Caco-2 (cell line): ENCODE measurements around the gene STK33. TPM values are rescaled to one million over a fixed set of nuclear protein-coding genes. Genes with fewer than 3 reads are reported as not detected.

Experiments
- BruUV-seq: library from RNA; stranded (reverse); fragments of 400-500 nt; replicated peaks from 2 replicates; lab custom pipeline; 2021; lab: Mats Ljungman, UMichigan
- CTCF ChIA-PET: fragments of 300-600 bp; sonication (Branson Sonifier 250); formaldehyde crosslinking; loops from one replicate; lab custom pipeline; 2022; ENCODE audit warnings: antibody characterized with exemption; lab: Charles Lee
- POLR2A ChIA-PET: fragments of 300-600 bp; sonication (Branson Sonifier 250); formaldehyde crosslinking; loops from one replicate; lab custom pipeline; 2022; ENCODE audit warnings: antibody characterized with exemption; lab: Charles Lee
- DNase-seq, 2 experiments: peaks; one replicate each; pipeline versions ENCODE4 v3.0.0 to v3.0.0-alpha.2; 2020 to 2022
- H3K27me3 ChIP-seq: replicated peaks from 2 replicates; pipeline ENCODE4 v1.6.0; 2011; ENCODE audit warnings: low read length; ENCODE audit not compliant: control insufficient read depth, insufficient read depth
- H3K36me3 ChIP-seq: 2 replicates; pipeline ENCODE4 v1.5.1; 2011; ENCODE audit warnings: low read length; ENCODE audit not compliant: control insufficient read depth, insufficient read depth
- H3K4me1 ChIP-seq: fragments of 250-450 bp; sonication (Bioruptor Pico); 2 replicates; pipeline ENCODE4 v1.5.1; 2020; ENCODE audit warnings: mild to moderate bottlenecking
- H3K4me3 ChIP-seq: 2 replicates; pipeline ENCODE4 v1.5.1; 2011; ENCODE audit warnings: low read depth, mild to moderate bottlenecking, control low read depth, low read length
- H3K9me3 ChIP-seq: fragments of 250-450 bp; sonication (Bioruptor Pico); 2 replicates; pipeline ENCODE4 v1.5.1; 2020; ENCODE audit warnings: mild to moderate bottlenecking, moderate library complexity
- H3K27ac Mint-ChIP-seq: one replicate; pipeline ENCODE4 v1.8.0; 2022; ENCODE audit warnings: mixed read lengths; ENCODE audit not compliant: unreplicated experiment
- H3K27me3 Mint-ChIP-seq: one replicate; pipeline ENCODE4 v1.8.0; 2022; ENCODE audit warnings: mixed read lengths; ENCODE audit not compliant: insufficient read depth, unreplicated experiment
- H3K36me3 Mint-ChIP-seq: one replicate; pipeline ENCODE4 v1.8.0; 2022; ENCODE audit warnings: mild to moderate bottlenecking, mixed read lengths; ENCODE audit not compliant: insufficient read depth, unreplicated experiment
- H3K4me1 Mint-ChIP-seq: one replicate; pipeline ENCODE4 v1.8.0; 2022; ENCODE audit warnings: low read depth, mixed read lengths; ENCODE audit not compliant: unreplicated experiment
- H3K4me3 Mint-ChIP-seq: one replicate; pipeline ENCODE4 v1.8.0; 2022; ENCODE audit warnings: mild to moderate bottlenecking, moderate library complexity, mixed read lengths; ENCODE audit not compliant: unreplicated experiment
- H3K9me3 Mint-ChIP-seq: one replicate; pipeline ENCODE4 v1.8.0; 2022; ENCODE audit warnings: mixed read lengths; ENCODE audit not compliant: unreplicated experiment
- CTCF ChIP-seq, 2 experiments: fragments of 200-600 bp in 1 of 2; IDR thresholded peaks; 1 replicate in 1 of 2; 2 replicates in 1 of 2; pipeline versions ENCODE4 v1.5.1 to v1.8.0; 2011 to 2022; ENCODE audit warnings: antibody characterized with exemption in 1 of 2, control low read depth in 1 of 2, inconsistent platforms in 1 of 2, low read depth in 1 of 2, low read length in 1 of 2, mild to moderate bottlenecking in 1 of 2, moderate library complexity in 1 of 2; ENCODE audit not compliant: insufficient read depth in 1 of 2, severe bottlenecking in 1 of 2, unreplicated experiment in 1 of 2
- intact Hi-C: fragments of 100-400 bp; cut with micrococcal nuclease; formaldehyde crosslinking; loops from one replicate; pipeline ENCODE4 v1.10.0; 2022; ENCODE audit not compliant: unreplicated experiment
- total RNA-seq: library from RNA; stranded (reverse); gene quantifications from 2 replicates; pipeline ENCODE4 v1.2.3, GENCODE V29; 2022

The STK33 gene
- total RNA-seq, 1 experiment from 2014 or later = 0.98 TPM

- H3K4me1 Mint-ChIP-seq = no peaks in the 10 kb centered on the region
- H3K27ac Mint-ChIP-seq = no peak overlapping the region
- no peaks in the 10 kb centered on the region for H3K36me3 ChIP-seq
- ChIA-PET CTCF (no interaction called here), POLR2A (interaction anchor here (0.5 kb wide), 1 partner anchor 40 kb away, joined by 5 read pairs; no protein-coding TSS in a partner anchor)
- BruUV-seq = no TSS peak
- peaks cover 6% of the 10 kb centered on the region; the same call in 1 of the 2 replicates for H3K9me3 ChIP-seq
- no peaks in the 10 kb centered on the region for H3K36me3 Mint-ChIP-seq
- H3K4me1 ChIP-seq = no peaks in the 10 kb centered on the region
- DNase-seq = no peak
- peaks cover 5% of the 10 kb centered on the region for H3K27me3 Mint-ChIP-seq
- no peak overlapping the region for H3K4me3 ChIP-seq
- intact Hi-C loops = no loop called here
- H3K4me3 Mint-ChIP-seq = no peak overlapping the region
- no peaks in the 10 kb centered on the region for H3K27me3 ChIP-seq
- no peaks in the 10 kb centered on the region for H3K9me3 Mint-ChIP-seq
- TF ChIP-seq CTCF (IDR thresholded peaks at IDR 0.05; ENCODE audit: insufficient read depth in 1 of 2, low read depth in 1 of 2, low read length in 1 of 2, severe bottlenecking in 1 of 2, unreplicated experiment in 1 of 2) = no peak
Measured at GRCh38 chr11:8544807-8545206, 49.2 kb downstream of the STK33 start.

- TF ChIP-seq CTCF (IDR thresholded peaks at IDR 0.05; ENCODE audit: insufficient read depth in 1 of 2, low read depth in 1 of 2, low read length in 1 of 2, severe bottlenecking in 1 of 2, unreplicated experiment in 1 of 2) = no peak
- POLR2A ChIA-PET = no interaction called here
Measured at GRCh38 chr11:8543278-8543677, 50.8 kb downstream of the STK33 start.

GRCh38 chr11:8541448-8541847, 52.6 kb downstream of the STK33 start:
- H3K27me3 ChIP-seq = no peaks in the 10 kb centered on the region
- no peak overlapping the region for H3K27ac Mint-ChIP-seq
- H3K27me3 Mint-ChIP-seq = peaks cover 10% of the 10 kb centered on the region
- no peaks in the 10 kb centered on the region for H3K4me1 ChIP-seq
- no peaks in the 10 kb centered on the region for H3K4me1 Mint-ChIP-seq
- H3K36me3 Mint-ChIP-seq = no peaks in the 10 kb centered on the region
- no TSS peak for BruUV-seq
- H3K9me3 ChIP-seq = no peaks in the 10 kb centered on the region
- no peak overlapping the region for H3K4me3 Mint-ChIP-seq
- TF ChIP-seq CTCF (IDR thresholded peaks at IDR 0.05; ENCODE audit: insufficient read depth in 1 of 2, low read depth in 1 of 2, low read length in 1 of 2, severe bottlenecking in 1 of 2, unreplicated experiment in 1 of 2) = no peak
- ChIA-PET POLR2A (no interaction called here), CTCF (no interaction called here)
- H3K36me3 ChIP-seq = no peaks in the 10 kb centered on the region
- no peak overlapping the region for H3K4me3 ChIP-seq
- no peaks in the 10 kb centered on the region for H3K9me3 Mint-ChIP-seq
- no peak for DNase-seq
- intact Hi-C loops = no loop called here

More at GRCh38 chr11:8543278-8543677, 50.8 kb downstream of the STK33 start:
- peaks cover 10% of the 10 kb centered on the region for H3K27me3 Mint-ChIP-seq
- intact Hi-C loops = no loop called here
- no peak overlapping the region for H3K27ac Mint-ChIP-seq
- no peaks in the 10 kb centered on the region for H3K36me3 ChIP-seq
- no peaks in the 10 kb centered on the region for H3K9me3 Mint-ChIP-seq
- CTCF ChIA-PET = no interaction called here
- no peaks in the 10 kb centered on the region for H3K27me3 ChIP-seq
- no peak overlapping the region for H3K4me3 ChIP-seq
- H3K9me3 ChIP-seq = peaks cover 3% of the 10 kb centered on the region; the same call in 1 of the 2 replicates
- BruUV-seq = no TSS peak
- no peak for DNase-seq
- no peak overlapping the region for H3K4me3 Mint-ChIP-seq
- H3K4me1 ChIP-seq = no peaks in the 10 kb centered on the region
- H3K4me1 Mint-ChIP-seq = no peaks in the 10 kb centered on the region
- H3K36me3 Mint-ChIP-seq = no peaks in the 10 kb centered on the region
